GM19467 (cell line): ENCODE measurements around the gene HHIPL1.

Source experiments
- ATAC-seq: cut with Tn5 transposase; IDR thresholded peaks from one replicate; pipeline ENCODE4 v1.9.1; 2021; ENCODE audit warnings: mild to moderate bottlenecking, moderate library complexity; ENCODE audit not compliant: unreplicated experiment

The HHIPL1 gene

GRCh38 chr14:99644723-99645544 lies at the start of gene HHIPL1:
TSS of gene HHIPL1 (plus strand) at chr14:99645129. CDS start at chr14:99645208, 79 bp downstream.
- no peak for ATAC-seq

GRCh38 chr14:99595524-99595923 lies 49.4 kb upstream of the HHIPL1 start:
- no peak for ATAC-seq

DNA sequence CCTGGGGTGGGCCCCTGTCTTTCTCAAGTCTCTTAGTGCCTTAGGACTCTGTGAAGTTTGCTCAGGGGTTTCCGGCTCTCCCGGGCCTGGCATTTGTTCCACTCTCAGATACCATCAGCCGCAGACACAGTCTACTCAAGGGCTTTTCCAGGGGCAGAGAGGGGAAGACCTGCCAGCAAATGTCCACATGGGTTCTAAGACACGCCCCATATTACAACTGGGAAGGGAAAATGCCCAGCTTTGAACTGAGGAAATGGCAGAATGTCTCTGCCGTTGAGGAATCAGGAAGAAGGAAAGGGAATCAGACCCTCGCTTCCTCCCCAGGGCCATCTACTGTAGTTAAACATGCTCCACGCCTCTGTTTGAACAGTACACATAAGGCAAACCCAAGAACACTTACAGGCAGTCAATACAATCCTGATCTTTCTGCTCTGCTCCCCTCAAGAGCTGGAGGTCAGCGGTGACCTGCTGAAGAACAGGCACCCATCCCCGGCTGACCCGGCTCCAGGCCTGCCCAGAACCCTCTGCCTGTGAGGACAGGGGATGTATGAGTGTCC lies 48.8 kb upstream of the HHIPL1 start:
- ATAC-seq: no peak

- no peak for ATAC-seq
Observed at GRCh38 chr14:99596772-99597171, 48.2 kb upstream of the HHIPL1 start.

GRCh38 chr14:99597911-99598600 lies 46.9 kb upstream of the HHIPL1 start:
- no peak for ATAC-seq

GRCh38 chr14:99598774-99599173 lies 46.2 kb upstream of the HHIPL1 start:
- no peak for ATAC-seq

DNA sequence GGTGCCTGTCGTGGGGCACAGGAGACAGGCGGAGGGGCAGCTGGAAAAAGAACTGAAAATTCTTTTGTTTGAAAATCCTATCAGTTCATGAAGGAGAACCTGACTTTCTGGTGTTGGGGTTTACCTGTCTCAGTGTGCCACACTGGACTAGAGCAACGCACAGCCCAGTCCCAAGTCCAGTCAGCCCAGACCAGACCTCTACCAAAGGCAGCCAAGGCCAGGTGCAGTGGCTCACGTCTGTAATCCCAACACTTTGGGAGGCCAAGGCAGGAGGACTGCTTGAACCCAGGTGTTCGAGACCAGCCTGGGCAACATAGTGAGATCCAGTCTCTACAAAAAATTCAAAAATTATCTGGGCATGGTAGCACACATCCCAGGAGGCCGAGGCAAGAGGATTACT lies 45.5 kb upstream of the HHIPL1 start:
- ATAC-seq: no peak

GRCh38 chr14:99600232-99600888 lies 44.6 kb upstream of the HHIPL1 start:
- ATAC-seq: no peak

DNA sequence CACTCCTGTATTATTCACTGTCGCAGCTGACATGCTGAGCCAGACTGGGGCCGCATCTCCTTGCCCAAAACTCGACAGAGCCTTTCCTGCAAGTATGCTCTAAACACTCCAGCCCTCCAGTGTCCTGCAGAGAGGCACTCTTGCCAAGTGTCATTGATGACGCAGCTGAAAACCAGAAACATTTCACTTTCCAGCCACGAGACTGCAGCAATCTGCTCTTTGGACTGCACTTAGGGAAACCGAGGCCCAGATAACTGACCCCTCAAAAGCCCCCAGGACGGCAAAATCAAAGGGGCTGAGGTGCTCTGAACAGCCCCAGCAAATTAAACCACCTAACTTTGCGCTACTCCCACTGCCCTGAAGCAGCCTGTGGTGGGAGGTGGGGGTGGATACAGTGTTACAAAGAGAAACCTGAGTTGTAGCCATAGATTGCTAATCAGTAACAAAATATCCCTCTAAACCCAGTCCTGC lies 43.5 kb upstream of the HHIPL1 start:
- ATAC-seq: no peak

- ATAC-seq: no peak
Observed at GRCh38 chr14:99602054-99602787, 42.7 kb upstream of the HHIPL1 start.

DNA sequence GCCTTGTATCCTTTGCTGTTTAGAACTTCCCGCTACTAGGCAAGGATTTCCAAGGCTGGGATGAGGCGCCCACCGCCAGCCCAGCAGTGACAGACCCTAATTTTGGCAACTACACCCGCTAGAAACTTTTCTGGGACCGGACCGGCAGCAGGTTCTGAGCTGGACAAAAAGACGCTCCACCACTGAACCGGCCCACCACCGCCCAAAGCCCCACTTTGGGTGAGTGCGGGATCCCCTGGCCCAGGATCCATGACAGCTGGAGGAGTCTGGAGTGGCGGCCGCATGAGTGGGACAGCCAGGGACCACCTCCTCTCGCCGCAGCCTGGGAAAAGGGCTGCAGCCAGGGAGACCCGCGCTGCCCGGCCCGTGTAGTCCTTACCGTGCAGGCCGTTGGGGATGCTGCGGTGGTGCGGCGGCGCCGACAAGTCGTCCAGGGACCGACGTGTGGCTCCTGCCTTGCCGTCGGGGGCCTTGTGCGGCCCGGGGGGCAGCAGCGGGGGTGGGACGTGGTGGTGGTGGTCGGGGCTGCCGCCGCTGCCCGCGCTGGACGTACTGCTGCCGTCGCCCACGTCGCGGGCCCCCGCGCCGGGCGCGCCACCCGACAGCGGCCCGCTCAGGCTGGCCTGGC lies 42.0 kb upstream of the HHIPL1 start:
- no peak for ATAC-seq

DNA sequence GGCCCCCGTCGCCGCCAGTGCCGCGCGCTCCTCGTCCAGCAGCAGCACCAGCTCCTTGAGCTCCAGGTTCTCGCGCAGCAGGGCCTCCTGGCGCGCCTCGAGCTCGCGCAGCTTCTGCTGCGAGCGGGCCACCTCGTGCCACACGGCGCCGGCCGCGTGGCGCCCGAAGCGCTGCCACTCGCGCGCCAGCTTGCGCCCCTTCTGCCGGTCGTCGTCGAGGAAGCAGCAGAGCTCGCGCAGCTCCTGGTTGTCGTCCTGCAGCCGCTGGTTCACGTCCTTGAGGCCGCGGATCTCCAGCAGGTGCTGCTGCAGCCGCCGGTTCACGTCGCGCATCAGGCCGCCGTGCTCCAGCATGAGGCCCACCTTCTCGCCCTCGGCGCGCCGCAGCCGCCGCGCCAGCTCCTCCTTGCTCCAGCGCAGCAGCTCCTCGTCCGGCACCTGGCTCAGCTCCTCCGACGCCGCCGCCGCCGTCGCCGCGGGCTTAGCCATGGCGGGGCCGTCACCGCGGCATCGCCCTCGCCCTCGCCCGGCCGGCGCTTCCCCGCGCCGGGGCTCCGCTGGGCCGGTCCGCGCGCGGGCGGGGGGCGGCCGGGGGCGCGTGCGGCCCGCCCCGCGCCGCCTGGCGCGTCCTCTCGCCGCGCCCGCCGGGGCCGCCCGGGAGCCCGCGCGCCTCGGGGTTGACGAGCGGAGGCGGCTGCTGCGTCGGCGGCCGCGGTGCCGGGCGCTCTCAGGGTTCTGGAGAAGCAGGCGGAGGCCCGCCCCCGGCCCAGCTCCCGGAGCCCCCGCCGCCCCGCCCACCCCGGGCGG lies 41.3 kb upstream of the HHIPL1 start, which contains the start of gene CCDC85C:
Gene CCDC85C (minus strand): TSS at position 737 of the 807 bp plus-strand sequence. CDS start 248 bp downstream, at position 489.
- peak; percentile 7 for ATAC-seq

- peak; percentile 85 for ATAC-seq
Observed at GRCh38 chr14:99604278-99604765, 40.6 kb upstream of the HHIPL1 start.

DNA sequence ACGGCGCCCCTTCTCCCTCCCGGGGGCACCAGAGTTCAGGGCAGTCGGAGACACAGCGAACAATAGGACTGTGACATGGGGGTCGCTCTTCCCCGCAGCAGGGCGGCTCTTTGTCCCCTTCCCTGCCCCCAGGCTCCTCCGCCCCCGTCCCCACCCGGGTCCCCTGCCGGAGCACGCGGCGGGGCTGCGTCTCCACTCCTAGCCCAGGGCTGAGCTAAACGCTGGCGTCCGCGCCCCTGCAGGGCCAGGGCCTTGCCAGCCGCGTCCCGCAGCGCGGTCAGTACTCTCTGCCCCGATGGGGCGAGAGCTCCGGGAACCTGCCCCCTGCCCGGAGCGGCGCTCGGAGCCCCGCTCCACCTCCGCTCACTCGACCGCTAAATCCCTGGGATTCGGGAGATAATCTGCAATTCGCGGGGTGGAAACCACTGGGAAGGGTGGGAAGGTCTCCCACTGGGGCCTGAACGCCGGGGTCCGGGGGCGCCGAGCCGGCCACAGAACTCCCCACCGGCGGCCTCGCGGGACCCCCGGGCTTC lies 40.1 kb upstream of the HHIPL1 start:
- peak; percentile 11 for ATAC-seq

DNA sequence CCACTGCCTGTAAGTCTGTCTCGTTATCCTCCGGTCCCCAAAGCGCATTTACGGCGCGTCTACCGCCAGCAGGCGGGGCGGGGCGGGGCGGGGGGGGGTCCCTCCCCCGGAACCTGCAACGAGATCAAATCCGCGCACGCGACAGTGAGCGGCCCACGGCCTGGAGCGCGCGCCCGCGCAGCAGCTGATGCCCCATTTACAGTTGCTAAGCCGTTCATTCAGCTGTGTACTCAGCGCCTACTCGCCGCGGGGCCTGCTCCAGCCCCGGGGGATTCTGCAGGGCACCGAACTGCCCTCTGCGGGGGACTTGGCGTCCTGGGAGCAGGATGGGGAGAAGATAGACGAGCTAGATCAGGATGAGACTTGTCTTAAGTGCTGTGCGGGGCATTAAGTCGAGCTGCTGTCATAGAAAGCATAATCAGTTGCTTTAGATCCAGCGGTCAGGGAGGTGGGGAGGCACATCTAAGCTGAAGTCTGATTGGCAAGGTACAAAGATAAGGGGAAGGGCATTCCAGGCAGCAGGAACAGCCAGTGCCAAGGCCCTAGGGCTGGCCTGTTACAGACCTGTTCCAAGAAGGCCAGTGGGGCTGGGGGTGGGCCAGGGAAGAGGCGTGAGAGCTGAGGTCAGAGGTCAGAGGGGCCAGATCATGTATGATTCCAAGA lies 39.5 kb upstream of the HHIPL1 start:
- ATAC-seq: no peak

DNA sequence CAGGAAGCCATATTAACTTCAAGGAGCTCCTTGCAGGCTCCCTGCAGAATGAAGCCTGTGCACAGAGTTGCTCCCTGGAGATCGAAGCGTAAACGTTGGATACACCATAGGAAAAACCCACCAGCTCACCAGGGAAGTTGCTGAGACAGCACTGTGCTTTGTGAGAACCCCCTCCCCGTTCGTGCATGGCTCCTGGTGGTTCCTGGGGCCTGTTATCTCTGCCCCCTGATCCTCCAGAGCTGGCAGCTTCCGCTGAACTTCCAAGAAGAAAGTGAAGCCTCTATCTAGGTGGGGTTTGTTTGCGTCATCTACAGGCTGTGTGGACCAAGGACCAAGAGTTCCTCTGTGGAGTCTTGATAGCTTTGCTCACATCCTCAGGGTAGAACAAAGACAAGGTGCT lies 38.6 kb upstream of the HHIPL1 start:
- no peak for ATAC-seq

- no peak for ATAC-seq
Observed at GRCh38 chr14:99608591-99608990, 36.3 kb upstream of the HHIPL1 start.
